Gastroesophageal sphincter (tissue), 3 donors: Measurements from ENCODE around the gene TSPAN14.

Experiments used
- POLR2A ChIP-seq, 2 donors: fragments of 450-650 bp; IDR thresholded peaks; one replicate each; pipeline ENCODE4 v1.6.1; 2017; ENCODE audit warnings: antibody characterized with exemption in 2 of 2, mild to moderate bottlenecking in 2 of 2, moderate library complexity in 1 of 2
- TF ChIP-seq, protein P1 (sequence below), 4 experiments: fragments of 200-600 bp in 2 of 4; fragments of 450-650 bp in 2 of 4; sonication (generic) in 1 of 4; IDR thresholded peaks; one replicate each; pipeline ENCODE4 v1.5.1; 2017 to 2019; ENCODE audit warnings: antibody characterized with exemption in 4 of 4, mild to moderate bottlenecking in 2 of 4, moderate library complexity in 2 of 4

DNA sequence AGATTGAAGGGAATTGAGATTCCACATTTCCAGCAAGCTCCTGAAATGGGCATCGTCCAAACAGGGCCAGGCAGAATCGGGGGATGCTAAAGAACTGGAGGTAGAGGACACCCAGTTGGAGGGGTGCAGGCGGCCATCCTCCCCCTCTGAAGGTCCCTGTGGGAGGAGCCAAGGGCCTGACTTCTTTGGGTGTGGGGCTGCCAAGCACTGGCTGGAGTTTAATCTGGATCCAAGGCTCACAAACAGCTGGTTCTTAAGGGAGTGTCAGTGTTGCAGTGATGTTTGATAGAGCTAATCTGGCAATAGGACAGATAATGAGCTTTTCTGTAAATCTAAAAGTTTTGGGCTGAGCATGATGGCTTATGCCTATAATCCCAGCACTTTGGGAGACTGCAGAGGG, 20.8 kb downstream of the TSPAN14 start:
- TF ChIP-seq, protein P1, sequence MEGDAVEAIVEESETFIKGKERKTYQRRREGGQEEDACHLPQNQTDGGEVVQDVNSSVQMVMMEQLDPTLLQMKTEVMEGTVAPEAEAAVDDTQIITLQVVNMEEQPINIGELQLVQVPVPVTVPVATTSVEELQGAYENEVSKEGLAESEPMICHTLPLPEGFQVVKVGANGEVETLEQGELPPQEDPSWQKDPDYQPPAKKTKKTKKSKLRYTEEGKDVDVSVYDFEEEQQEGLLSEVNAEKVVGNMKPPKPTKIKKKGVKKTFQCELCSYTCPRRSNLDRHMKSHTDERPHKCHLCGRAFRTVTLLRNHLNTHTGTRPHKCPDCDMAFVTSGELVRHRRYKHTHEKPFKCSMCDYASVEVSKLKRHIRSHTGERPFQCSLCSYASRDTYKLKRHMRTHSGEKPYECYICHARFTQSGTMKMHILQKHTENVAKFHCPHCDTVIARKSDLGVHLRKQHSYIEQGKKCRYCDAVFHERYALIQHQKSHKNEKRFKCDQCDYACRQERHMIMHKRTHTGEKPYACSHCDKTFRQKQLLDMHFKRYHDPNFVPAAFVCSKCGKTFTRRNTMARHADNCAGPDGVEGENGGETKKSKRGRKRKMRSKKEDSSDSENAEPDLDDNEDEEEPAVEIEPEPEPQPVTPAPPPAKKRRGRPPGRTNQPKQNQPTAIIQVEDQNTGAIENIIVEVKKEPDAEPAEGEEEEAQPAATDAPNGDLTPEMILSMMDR (IDR thresholded peaks at IDR 0.05) = no peak
- TF ChIP-seq POLR2A (IDR thresholded peaks at IDR 0.05) = no peak
